ENCODE results near the gene ARPP19. TPM values are rescaled to one million over a fixed set of nuclear protein-coding genes. Genes with fewer than 3 reads are reported as not detected.

Gene ARPP19
- total RNA-seq, 1 experiment from 2014 or later: 184 TPM

- H3K27me3 Mint-ChIP-seq (ENCODE audit: insufficient read depth, unreplicated experiment): no peaks in the 10 kb centered on the region
- Histone ChIP-seq H3K27me3 (replicated peaks; ENCODE audit: control insufficient read depth, insufficient read depth, low read length) (no peaks in the 10 kb centered on the region), H3K9me3 (no peaks in the 10 kb centered on the region), H3K36me3 (ENCODE audit: control insufficient read depth, insufficient read depth, low read length) (no peaks in the 10 kb centered on the region), H3K4me3 (ENCODE audit: low read depth, low read length) (no peak overlapping the region), H3K4me1 (no peaks in the 10 kb centered on the region)
- H3K27ac Mint-ChIP-seq (ENCODE audit: unreplicated experiment): no peak overlapping the region
- peaks cover 5% of the 10 kb centered on the region for H3K36me3 Mint-ChIP-seq (ENCODE audit: insufficient read depth, unreplicated experiment)
- no peak for DNase-seq
- BruUV-seq (replicated peaks): no TSS peak
- TF ChIP-seq, protein P1, sequence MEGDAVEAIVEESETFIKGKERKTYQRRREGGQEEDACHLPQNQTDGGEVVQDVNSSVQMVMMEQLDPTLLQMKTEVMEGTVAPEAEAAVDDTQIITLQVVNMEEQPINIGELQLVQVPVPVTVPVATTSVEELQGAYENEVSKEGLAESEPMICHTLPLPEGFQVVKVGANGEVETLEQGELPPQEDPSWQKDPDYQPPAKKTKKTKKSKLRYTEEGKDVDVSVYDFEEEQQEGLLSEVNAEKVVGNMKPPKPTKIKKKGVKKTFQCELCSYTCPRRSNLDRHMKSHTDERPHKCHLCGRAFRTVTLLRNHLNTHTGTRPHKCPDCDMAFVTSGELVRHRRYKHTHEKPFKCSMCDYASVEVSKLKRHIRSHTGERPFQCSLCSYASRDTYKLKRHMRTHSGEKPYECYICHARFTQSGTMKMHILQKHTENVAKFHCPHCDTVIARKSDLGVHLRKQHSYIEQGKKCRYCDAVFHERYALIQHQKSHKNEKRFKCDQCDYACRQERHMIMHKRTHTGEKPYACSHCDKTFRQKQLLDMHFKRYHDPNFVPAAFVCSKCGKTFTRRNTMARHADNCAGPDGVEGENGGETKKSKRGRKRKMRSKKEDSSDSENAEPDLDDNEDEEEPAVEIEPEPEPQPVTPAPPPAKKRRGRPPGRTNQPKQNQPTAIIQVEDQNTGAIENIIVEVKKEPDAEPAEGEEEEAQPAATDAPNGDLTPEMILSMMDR (IDR thresholded peaks at IDR 0.05; ENCODE audit: insufficient read depth in 1 of 2, low read depth in 1 of 2, low read length in 1 of 2, severe bottlenecking in 1 of 2, unreplicated experiment in 1 of 2): no peak
- no peak overlapping the region for H3K4me3 Mint-ChIP-seq (ENCODE audit: unreplicated experiment)
- H3K4me1 Mint-ChIP-seq (ENCODE audit: low read depth, unreplicated experiment): no peaks in the 10 kb centered on the region
- no peaks in the 10 kb centered on the region for H3K9me3 Mint-ChIP-seq (ENCODE audit: unreplicated experiment)
- CTCF ChIA-PET: no interaction called here
- intact Hi-C loops (cut with micrococcal nuclease; ENCODE audit: unreplicated experiment): no loop called here
- POLR2A ChIA-PET: no interaction called here
Observed at GRCh38 chr15:52609593-52609992, 40.8 kb upstream of the ARPP19 start.

GRCh38 chr15:52584414-52584813, 15.6 kb upstream of the ARPP19 start:
- intact Hi-C loops (cut with micrococcal nuclease; ENCODE audit: unreplicated experiment): no loop called here
- Mint-ChIP-seq H3K9me3 (ENCODE audit: unreplicated experiment) (no peaks in the 10 kb centered on the region), H3K27ac (ENCODE audit: unreplicated experiment) (no peak overlapping the region), H3K4me3 (ENCODE audit: unreplicated experiment) (no peak overlapping the region), H3K4me1 (ENCODE audit: low read depth, unreplicated experiment) (no peaks in the 10 kb centered on the region), H3K36me3 (ENCODE audit: insufficient read depth, unreplicated experiment) (no peaks in the 10 kb centered on the region), H3K27me3 (ENCODE audit: insufficient read depth, unreplicated experiment) (no peaks in the 10 kb centered on the region)
- no TSS peak for BruUV-seq (replicated peaks)
- Histone ChIP-seq H3K4me3 (ENCODE audit: low read depth, low read length) (no peak overlapping the region), H3K27me3 (replicated peaks; ENCODE audit: control insufficient read depth, insufficient read depth, low read length) (no peaks in the 10 kb centered on the region), H3K36me3 (ENCODE audit: control insufficient read depth, insufficient read depth, low read length) (no peaks in the 10 kb centered on the region), H3K4me1 (no peaks in the 10 kb centered on the region), H3K9me3 (no peaks in the 10 kb centered on the region)
- ChIA-PET CTCF (no interaction called here), POLR2A (no interaction called here)
- TF ChIP-seq, protein P1 (IDR thresholded peaks at IDR 0.05; ENCODE audit: insufficient read depth in 1 of 2, low read depth in 1 of 2, low read length in 1 of 2, severe bottlenecking in 1 of 2, unreplicated experiment in 1 of 2): no peak
- no peak for DNase-seq

DNA sequence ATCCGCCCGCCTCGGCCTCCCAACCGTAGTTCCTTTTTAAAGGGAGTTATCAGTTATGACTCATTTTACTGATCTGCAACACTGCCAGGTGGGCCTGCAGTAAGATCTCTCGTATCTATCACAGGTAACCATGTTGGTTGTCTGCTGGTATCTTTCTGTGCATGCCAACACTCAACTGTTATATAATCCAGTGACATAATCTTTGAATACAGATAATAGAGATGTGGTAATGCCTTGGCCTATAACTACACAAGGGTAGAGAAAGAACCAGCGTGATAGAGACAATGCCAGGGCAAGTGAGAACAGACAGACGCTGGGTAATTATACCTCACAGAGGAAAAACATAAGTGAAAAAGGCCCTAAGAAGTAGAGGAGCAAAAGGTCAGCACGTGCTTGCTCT, 11.0 kb upstream of the ARPP19 start:
- Histone ChIP-seq H3K9me3 (no peaks in the 10 kb centered on the region), H3K36me3 (ENCODE audit: control insufficient read depth, insufficient read depth, low read length) (no peaks in the 10 kb centered on the region), H3K27me3 (replicated peaks; ENCODE audit: control insufficient read depth, insufficient read depth, low read length) (no peaks in the 10 kb centered on the region), H3K4me1 (no peaks in the 10 kb centered on the region), H3K4me3 (ENCODE audit: low read depth, low read length) (no peak overlapping the region)
- ChIA-PET CTCF (no interaction called here), POLR2A (interaction anchor here (0.7 kb wide), 1 partner anchor 13 kb away, joined by 3 read pairs; no protein-coding TSS in a partner anchor)
- DNase-seq: no peak
- intact Hi-C loops (cut with micrococcal nuclease; ENCODE audit: unreplicated experiment): no loop called here
- H3K27me3 Mint-ChIP-seq (ENCODE audit: insufficient read depth, unreplicated experiment): no peaks in the 10 kb centered on the region
- H3K9me3 Mint-ChIP-seq (ENCODE audit: unreplicated experiment): no peaks in the 10 kb centered on the region
- H3K27ac Mint-ChIP-seq (ENCODE audit: unreplicated experiment): no peak overlapping the region
- no peaks in the 10 kb centered on the region for H3K4me1 Mint-ChIP-seq (ENCODE audit: low read depth, unreplicated experiment)
- TF ChIP-seq, protein P1 (IDR thresholded peaks at IDR 0.05; ENCODE audit: insufficient read depth in 1 of 2, low read depth in 1 of 2, low read length in 1 of 2, severe bottlenecking in 1 of 2, unreplicated experiment in 1 of 2): no peak
- BruUV-seq (replicated peaks): no TSS peak
- H3K4me3 Mint-ChIP-seq (ENCODE audit: unreplicated experiment): no peak overlapping the region
- no peaks in the 10 kb centered on the region for H3K36me3 Mint-ChIP-seq (ENCODE audit: insufficient read depth, unreplicated experiment)

Measured in Caco-2 (cell line).